Activated CD4-positive, alpha-beta T cell treated with anti-CD3 and anti-CD28 coated beads, Interleukin-2, Interleukin-6, amounts not matched to agents 100 ng/mL and 50 ng/mL, durations not matched to agents 16 hours and 8 hours (primary cell): ENCODE results near the gene CFL1.

Source experiments
- DNase-seq: peaks from one replicate; pipeline ENCODE4 v3.0.0-alpha.2; 2020

CFL1 gene

GRCh38 chr11:65869643-65870306 is 11.8 kb upstream of the CFL1 start:
- DNase-seq: no peak

DNA sequence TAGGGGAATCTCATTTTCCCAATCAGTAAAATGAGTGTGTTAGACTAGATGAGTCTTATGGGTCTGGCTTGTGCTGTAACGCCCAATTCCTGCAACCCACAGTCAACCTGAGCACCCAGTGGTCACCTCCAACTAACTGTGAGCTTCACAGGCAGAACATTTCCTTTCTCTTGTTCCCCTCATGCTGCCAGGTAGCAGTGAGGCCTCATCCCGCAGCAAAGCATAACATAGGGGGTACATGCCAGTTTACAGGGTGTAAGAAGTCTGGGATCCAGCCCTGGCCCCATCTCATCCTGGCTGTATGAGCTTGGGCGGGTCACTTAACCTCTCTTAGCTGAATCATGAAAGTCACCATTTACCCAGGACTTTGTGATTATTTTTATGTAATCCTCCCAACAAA is 10.9 kb upstream of the CFL1 start:
- DNase-seq: no peak

- no peak for DNase-seq
These were observed 10.2 kb upstream of the CFL1 start for GRCh38 chr11:65868076-65868667.

- DNase-seq: no peak
These were observed 9.5 kb upstream of the CFL1 start for GRCh38 chr11:65867284-65868071.

- no peak for DNase-seq
These were observed 8.7 kb upstream of the CFL1 start for GRCh38 chr11:65866509-65867283.

GRCh38 chr11:65865550-65866172 is 7.7 kb upstream of the CFL1 start:
- no peak for DNase-seq

GRCh38 chr11:65864706-65865471 is 6.9 kb upstream of the CFL1 start:
- no peak for DNase-seq

DNA sequence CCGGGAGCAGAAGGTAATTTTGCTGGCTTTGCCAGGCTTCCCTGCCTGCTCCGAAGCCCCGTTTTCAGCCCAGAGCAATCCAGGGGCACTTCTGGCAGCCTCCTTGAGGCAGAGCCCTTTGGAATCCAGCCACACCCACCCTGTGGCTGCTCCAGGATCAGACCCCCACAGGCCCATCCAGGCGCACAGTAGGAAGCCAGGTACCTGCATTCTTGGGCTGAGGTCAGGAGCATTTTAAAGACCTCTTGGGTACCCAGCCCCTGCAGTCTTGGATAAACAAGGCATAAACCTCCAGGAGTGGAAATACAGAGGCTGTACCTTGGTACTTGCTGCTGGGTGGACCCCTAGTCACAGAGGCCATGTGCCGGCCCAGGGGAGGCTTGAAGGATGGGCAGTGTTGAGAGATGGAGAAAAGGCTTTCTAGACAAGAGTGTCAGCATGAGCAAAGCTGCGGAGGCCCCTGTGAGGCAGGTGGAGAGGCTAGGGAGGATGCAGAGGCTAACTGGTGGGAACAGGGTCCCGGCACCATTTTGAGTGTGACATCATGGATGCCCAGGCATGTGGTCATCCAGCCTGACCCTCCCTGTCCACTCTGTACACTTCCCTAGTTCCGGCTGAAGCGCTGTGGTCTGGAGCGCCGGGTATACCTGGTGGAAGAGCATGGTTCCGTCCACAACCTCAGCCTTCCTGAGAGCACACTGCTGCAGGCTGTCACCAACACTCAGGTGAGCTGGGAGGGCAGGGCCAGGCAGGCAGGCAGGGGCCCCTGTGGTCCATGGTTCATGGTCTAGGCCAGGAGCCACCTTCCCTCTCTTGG is 6.1 kb upstream of the CFL1 start:
- DNase-seq: no peak

DNA sequence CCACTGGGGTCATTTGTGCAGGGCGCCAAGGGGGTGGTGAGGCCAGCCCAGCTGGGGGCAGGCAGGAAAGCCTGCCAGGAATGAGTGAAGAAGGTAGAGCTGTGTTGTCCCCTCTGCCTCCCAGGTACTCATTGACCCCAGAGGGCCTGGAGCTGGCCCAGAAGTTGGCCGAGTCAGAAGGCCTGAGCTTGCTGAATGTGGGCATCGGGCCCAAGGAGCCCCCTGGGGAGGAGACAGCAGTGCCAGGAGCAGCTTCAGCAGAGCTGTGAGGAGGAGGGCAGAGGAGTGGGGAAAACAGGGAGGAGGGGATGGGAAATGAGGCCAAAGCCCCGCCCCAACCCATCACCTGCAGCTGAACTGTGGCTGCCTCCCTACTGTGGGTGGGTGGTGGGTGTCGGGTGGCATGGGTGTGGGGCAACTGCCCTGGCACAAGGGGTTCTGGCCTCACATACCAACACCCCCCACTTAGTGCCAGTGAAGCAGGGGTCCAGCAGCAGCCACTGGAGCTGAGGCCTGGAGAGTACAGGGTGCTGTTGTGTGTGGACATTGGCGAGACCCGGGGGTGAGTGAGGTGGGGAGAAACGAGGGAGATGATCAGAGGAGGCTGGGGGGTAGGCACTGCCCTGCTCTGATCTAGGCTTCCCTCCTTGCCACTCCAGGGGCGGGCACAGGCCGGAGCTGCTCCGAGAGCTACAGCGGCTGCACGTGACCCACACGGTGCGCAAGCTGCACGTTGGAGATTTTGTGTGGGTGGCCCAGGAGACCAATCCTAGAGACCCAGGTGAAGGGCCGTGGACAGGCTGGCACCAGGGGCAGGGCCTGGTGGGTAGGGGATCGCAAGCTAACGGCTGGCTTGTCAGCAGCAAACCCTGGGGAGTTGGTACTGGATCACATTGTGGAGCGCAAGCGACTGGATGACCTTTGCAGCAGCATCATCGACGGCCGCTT is 5.2 kb upstream of the CFL1 start:
- DNase-seq: no peak

DNA sequence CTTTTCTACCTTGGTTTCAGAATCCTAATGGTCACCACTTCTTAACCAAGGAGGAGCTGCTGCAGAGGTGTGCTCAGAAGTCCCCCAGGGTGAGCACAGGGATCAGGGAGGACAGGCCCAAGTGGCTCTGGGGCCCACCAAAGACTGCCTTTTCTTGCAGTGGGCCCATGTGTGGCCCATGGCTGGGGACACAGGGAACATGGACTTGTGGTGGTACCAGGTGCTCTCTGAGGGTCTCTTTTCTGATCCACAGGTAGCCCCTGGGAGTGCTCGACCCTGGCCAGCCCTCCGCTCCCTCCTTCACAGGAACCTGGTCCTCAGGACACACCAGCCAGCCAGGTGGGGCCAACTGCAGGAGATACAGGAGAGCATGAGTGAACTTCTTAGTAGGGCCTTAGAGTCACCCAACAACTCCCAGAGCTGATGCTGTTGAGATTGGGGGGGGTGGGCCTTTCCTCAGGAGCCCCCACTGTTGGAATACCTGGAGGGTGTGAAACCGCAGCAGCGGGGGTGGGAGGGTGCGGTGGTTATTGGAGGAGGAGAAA is 4.3 kb upstream of the CFL1 start:
- DNase-seq: no peak

DNA sequence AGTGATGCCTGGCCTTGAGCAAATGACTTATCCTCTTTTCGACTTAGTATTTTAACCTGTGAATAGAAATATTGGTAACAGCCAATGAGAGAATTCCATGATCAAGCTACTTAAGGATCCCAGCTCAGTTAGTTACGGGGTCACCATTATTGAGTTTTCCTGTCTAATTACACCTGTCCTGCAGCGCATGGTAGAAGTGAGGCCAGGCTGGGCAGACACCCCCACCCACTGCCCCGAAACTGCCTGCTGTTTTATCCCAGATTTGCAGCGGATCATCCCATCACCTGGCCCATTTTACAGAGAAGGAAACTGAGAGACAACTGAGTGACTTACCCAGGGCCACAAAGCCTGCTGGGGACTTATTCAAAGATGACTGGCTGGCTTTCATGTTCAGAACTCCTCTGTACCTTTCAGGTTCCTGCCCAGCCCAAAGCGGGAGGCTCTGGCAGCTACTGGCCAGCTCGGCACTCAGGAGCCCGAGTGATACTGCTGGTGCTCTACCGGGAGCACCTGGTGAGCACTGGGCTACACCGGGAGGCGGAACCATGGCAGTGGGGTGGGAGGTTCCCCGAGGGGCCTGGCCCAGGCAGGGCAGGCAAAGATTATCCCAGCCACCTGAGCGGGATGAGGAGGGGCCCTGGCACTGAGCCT is 3.7 kb upstream of the CFL1 start:
- no peak for DNase-seq

GRCh38 chr11:65861165-65861505 is 3.2 kb upstream of the CFL1 start:
- DNase-seq: no peak

GRCh38 chr11:65860278-65861164 is 2.5 kb upstream of the CFL1 start, which contains the start of gene MUS81:
Gene MUS81, plus strand, starts transcription at chr11:65860433. Its CDS starts 321 bp downstream, at chr11:65860754.
- DNase-seq: peak; percentile 97

- DNase-seq: no peak
These were observed 1.9 kb upstream of the CFL1 start for GRCh38 chr11:65859812-65860277.

- peak; percentile 99 for DNase-seq
These were observed 1.3 kb upstream of the CFL1 start for GRCh38 chr11:65859095-65859811.

DNA sequence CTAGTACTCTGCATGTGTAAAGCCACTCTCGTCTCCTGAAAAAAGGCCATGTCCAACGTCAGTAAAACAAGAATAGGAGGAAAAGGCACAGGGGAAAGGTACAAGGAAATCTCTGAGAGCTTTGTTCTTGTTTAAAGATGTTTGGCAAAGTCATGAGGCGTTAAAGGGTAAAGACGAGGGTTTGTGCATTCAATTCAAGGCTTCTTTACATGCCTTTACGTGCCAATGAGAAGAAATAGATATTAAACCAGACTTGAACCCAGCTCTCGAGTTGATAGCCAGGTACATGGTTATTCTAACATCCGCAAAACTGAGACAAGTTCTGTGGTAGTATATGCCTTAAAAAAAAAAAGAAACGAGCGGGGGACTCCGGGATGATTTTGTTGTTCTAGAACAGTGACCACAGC is 704 bp upstream of the CFL1 start:
- DNase-seq: no peak

DNA sequence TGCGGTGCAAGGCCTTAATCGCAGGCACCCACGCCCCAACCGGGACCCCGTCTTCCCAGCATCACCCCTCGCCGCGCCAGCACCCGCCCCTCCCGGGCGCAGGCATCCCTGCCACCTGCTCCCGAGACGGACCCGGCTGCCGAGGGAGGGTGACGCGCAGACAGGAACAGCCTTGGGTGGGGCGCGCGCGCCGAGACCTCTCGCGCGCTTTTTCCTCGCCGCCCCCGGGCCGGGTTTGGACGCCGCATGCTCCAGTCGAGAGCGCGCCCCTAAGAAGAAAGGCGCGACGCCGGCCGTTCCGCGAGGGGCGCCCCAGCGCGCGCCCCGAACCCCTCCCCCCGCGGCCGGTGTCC is 504 bp downstream of the CFL1 start:
- DNase-seq: no peak
